ENCODE data around the gene UBE2F.

The UBE2F gene

DNA sequence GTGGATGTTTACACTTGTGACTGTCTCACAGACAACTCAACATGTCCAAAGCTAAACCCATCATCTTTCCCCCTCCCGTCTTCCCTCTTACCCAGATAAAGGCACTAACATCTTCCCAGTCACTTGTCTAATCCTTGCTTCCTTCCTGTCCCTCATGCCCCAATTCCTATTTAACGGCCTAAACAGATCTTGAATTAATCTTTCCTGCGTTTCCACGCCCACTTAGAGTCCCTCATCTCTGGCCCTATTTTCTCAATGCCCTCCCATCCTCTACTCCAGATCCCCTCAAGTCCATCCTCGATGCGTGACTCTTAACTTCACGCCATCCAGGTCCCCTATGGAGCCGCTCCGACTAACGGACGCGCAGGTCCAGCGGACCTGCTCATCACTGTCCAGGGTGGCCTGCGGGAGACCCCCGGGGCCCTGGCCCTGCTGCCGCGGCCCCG lies 93.3 kb downstream of the UBE2F start:
- H3K36me3 ChIP-seq (ENCODE audit: control insufficient read depth, insufficient read depth, low read length): no peaks in the 10 kb centered on the region
- H4K8ac ChIP-seq (ENCODE audit: low read depth, low read length): peak overlapping the region; percentile 97
- H3K79me2 ChIP-seq (ENCODE audit: control insufficient read depth, insufficient read depth, low read length): peaks cover 5% of the 10 kb centered on the region
- peak overlapping the region; percentile 70 for H3K27ac ChIP-seq (ENCODE audit: low read depth, low read length)
- H3K9ac ChIP-seq (ENCODE audit: low read length): peak overlapping the region; percentile 91
- DNase-seq: peak; percentile 55
- no peak overlapping the region for H2BK5ac ChIP-seq (ENCODE audit: low read length)
- no CpG with 5 or more reads among the region's 18 CpGs for WGBS (ENCODE audit: extremely low coverage, insufficient coverage, low lambda C conversion rate)
- peak overlapping the region; percentile 96 for H3K56ac ChIP-seq (ENCODE audit: low read length)
- peak overlapping the region; percentile 38 for H3K23ac ChIP-seq (ENCODE audit: low read length)
- peak overlapping the region; percentile 92 for H3K4ac ChIP-seq (ENCODE audit: low read depth, low read length)
- peak overlapping the region; percentile 72 for H3K4me2 ChIP-seq (ENCODE audit: low read length)
- no peak overlapping the region for H4K5ac ChIP-seq (ENCODE audit: low read length)
- H3K4me1 ChIP-seq (ENCODE audit: control insufficient read depth, low read depth, low read length): peaks cover 2% of the 10 kb centered on the region
- no peak overlapping the region for H2AK5ac ChIP-seq (ENCODE audit: low read length)
- peaks cover 4% of the 10 kb centered on the region for H3K79me1 ChIP-seq (ENCODE audit: low read length)
- H3K4me3 ChIP-seq (ENCODE audit: low read length): peak overlapping the region; percentile 74
- no peaks in the 10 kb centered on the region for H3K27me3 ChIP-seq (ENCODE audit: insufficient read depth, low read length, poor library complexity)
- H2BK15ac ChIP-seq (replicated peaks; ENCODE audit: low read depth): no peak overlapping the region
- H3K18ac ChIP-seq (ENCODE audit: low read length): peak overlapping the region; percentile 94
- no peak overlapping the region for H2BK120ac ChIP-seq (ENCODE audit: low read depth, low read length)

DNA sequence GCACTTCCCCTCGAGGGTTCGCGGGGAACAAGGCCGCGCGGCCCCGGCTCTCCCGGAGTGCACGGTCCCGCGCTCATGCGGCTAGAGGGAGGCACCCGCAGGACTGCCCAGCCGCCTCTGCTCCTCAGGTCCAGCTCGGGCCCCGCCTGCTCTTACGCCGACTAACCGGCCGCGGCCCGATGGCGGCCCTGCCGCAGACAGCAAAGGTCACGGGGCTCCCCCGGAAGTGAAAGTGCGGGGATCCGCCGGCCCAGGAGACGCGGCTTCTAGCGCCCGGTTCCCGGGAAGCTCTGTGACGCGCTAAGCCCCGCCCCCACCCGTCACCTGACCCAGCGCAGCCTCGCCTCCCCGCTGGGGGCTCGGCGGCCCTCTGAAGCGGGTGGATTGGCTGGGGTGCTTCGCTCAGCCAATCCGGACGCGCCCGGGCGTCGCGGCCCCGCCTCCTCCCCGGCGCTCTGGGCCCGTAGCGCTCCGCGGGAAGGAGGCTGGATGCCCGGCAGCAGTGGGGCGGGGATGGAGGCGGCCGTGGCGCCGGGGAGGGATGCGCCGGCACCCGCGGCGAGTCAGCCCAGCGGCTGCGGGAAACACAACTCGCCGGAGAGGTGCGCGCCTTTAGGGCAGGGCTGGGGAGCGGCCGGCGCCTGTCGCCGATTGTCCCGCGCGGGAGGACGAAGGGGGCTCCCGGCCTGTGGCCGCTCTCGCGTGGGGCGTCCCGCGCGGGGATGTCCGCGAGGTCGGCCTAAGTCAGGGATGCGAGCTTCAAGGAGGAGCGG lies 93.9 kb downstream of the UBE2F start, which contains the start of gene SCLY:
Gene SCLY (plus strand): TSS at position 460 of the 773 bp plus-strand sequence. CDS start 54 bp downstream, at position 514.
- H3K56ac ChIP-seq (ENCODE audit: low read length): peak within 1 kb of the TSS; percentile 96
- peak; percentile 98 for DNase-seq
- H2AK5ac ChIP-seq (ENCODE audit: low read length): no peak within 1 kb of the TSS
- H3K4me3 ChIP-seq (ENCODE audit: low read length): peak within 1 kb of the TSS; percentile 94
- H3K18ac ChIP-seq (ENCODE audit: low read length): peak within 1 kb of the TSS; percentile 94
- H3K79me2 ChIP-seq (ENCODE audit: control insufficient read depth, insufficient read depth, low read length): peaks cover 5% of the 10 kb centered on the region
- no peak within 1 kb of the TSS for H2BK120ac ChIP-seq (ENCODE audit: low read depth, low read length)
- no peak within 1 kb of the TSS for H4K5ac ChIP-seq (ENCODE audit: low read length)
- no peaks in the 10 kb centered on the region for H3K27me3 ChIP-seq (ENCODE audit: insufficient read depth, low read length, poor library complexity)
- H2BK5ac ChIP-seq (ENCODE audit: low read length): no peak within 1 kb of the TSS
- H3K4ac ChIP-seq (ENCODE audit: low read depth, low read length): peak within 1 kb of the TSS; percentile 92
- peak within 1 kb of the TSS; percentile 72 for H3K4me2 ChIP-seq (ENCODE audit: low read length)
- H3K9ac ChIP-seq (ENCODE audit: low read length): peak within 1 kb of the TSS; percentile 93
- H2BK15ac ChIP-seq (replicated peaks; ENCODE audit: low read depth): no peak within 1 kb of the TSS
- peak within 1 kb of the TSS; percentile 97 for H3K23ac ChIP-seq (ENCODE audit: low read length)
- H3K4me1 ChIP-seq (ENCODE audit: control insufficient read depth, low read depth, low read length): peaks cover 2% of the 10 kb centered on the region
- no peaks in the 10 kb centered on the region for H3K36me3 ChIP-seq (ENCODE audit: control insufficient read depth, insufficient read depth, low read length)
- H3K27ac ChIP-seq (ENCODE audit: low read depth, low read length): peak within 1 kb of the TSS; percentile 70
- H3K79me1 ChIP-seq (ENCODE audit: low read length): peaks cover 4% of the 10 kb centered on the region
- peak within 1 kb of the TSS; percentile 97 for H4K8ac ChIP-seq (ENCODE audit: low read depth, low read length)
- WGBS (ENCODE audit: extremely low coverage, insufficient coverage, low lambda C conversion rate): no CpG with 5 or more reads among the region's 98 CpGs

DNA sequence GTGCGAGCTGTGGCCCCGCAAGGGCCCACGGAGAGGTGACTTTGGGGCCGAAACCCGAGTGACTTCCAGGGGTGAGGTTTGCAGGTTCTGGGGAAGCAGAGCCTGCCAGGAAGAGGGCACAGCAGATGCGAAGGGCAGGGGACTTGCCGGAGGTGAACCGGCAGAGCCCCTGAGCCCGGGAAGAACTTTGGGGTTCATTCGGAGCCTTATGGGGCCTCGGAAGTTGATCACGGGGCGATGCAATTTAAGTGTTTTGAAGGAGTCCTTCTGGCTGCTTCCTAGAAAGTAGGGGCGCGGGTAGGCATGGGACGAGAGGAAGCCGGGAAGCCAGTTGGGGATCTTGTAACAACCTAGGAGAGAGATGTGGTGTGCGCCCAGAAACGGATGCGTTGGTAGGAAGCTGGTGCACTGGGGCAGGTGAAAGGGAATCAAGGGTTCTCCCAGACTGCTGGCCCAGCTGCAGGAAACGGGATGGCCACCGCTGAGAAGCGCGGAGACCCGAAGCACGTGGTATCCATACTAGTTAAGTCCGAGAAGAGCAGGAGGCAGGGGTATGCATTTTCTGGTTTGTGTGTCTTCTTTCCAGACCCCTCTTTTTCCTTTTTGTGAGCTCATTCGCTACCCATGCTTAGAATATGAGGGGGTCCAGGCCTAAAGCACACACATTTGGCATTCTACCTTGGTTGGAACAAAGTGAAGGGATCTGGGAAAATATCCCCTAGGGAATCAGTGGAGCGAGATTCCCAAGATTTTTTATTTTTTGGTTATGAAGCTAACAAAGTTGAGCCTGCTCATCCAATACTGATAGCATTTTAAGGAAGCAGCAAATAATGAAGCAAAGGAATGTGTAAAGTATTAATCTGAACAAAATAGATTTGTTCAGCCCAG lies 94.7 kb downstream of the UBE2F start:
- H3K27ac ChIP-seq (ENCODE audit: low read depth, low read length): peak overlapping the region; percentile 68
- peak overlapping the region; percentile 94 for H3K4me3 ChIP-seq (ENCODE audit: low read length)

DNA sequence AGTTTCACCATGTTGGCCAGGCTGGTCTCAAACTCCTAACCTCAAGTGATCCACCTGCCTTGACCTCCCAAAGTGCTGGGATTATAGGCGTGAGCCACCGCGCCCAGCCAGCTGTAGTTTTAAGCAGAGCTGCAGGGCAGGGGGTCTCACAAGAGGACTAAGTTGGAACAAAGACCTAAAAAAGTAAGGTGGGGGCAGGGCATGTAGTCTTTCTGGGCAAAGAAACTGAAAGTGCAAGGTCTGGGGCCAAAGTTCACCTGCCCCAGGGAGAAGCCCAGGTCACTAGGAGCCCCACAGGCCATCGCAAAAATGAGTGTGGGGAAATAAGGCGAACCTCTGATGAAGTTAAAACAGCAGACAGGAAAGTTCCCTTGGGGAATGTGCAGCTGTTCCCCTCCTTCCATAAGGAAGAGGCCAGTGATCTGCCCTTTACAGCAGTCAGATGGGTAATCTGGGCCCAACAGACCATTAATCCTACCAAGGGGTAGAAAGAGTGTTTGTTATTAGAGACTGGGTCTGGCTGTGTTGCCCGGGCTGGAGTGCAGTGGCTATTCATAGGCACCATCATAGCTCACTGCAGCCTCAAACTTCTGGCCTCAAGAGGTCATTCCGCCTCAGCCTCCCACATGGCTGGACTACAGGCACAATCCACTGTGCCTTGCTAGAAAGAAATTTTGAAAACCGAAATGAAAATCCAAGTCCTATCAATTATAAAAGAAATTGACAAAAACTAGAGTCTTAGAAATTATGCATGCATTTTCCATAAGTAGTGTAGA lies 96.8 kb downstream of the UBE2F start:
- no peak overlapping the region for H3K9ac ChIP-seq (ENCODE audit: low read length)
- peaks cover 1% of the 10 kb centered on the region for H3K36me3 ChIP-seq (ENCODE audit: control insufficient read depth, insufficient read depth, low read length)
- no peak overlapping the region for H3K4me3 ChIP-seq (ENCODE audit: low read length)
- no peak overlapping the region for H2BK15ac ChIP-seq (replicated peaks; ENCODE audit: low read depth)
- no peak for DNase-seq
- WGBS (ENCODE audit: extremely low coverage, insufficient coverage, low lambda C conversion rate): no CpG with 5 or more reads among the region's 8 CpGs
- peaks cover 2% of the 10 kb centered on the region for H3K4me1 ChIP-seq (ENCODE audit: control insufficient read depth, low read depth, low read length)
- H3K4ac ChIP-seq (ENCODE audit: low read depth, low read length): no peak overlapping the region
- no peak overlapping the region for H4K5ac ChIP-seq (ENCODE audit: low read length)
- H3K79me1 ChIP-seq (ENCODE audit: low read length): peaks cover 6% of the 10 kb centered on the region
- no peak overlapping the region for H3K56ac ChIP-seq (ENCODE audit: low read length)
- H3K4me2 ChIP-seq (ENCODE audit: low read length): no peak overlapping the region
- no peaks in the 10 kb centered on the region for H3K27me3 ChIP-seq (ENCODE audit: insufficient read depth, low read length, poor library complexity)
- H3K27ac ChIP-seq (ENCODE audit: low read depth, low read length): no peak overlapping the region
- H2AK5ac ChIP-seq (ENCODE audit: low read length): no peak overlapping the region
- peaks cover 5% of the 10 kb centered on the region for H3K79me2 ChIP-seq (ENCODE audit: control insufficient read depth, insufficient read depth, low read length)
- H3K23ac ChIP-seq (ENCODE audit: low read length): no peak overlapping the region
- no peak overlapping the region for H2BK120ac ChIP-seq (ENCODE audit: low read depth, low read length)
- H4K8ac ChIP-seq (ENCODE audit: low read depth, low read length): no peak overlapping the region
- no peak overlapping the region for H2BK5ac ChIP-seq (ENCODE audit: low read length)
- no peak overlapping the region for H3K18ac ChIP-seq (ENCODE audit: low read length)

More for the DNA sequence above, 94.7 kb downstream of the UBE2F start:
- Histone ChIP-seq H3K9ac (ENCODE audit: low read length) (peak overlapping the region; percentile 93), H3K56ac (ENCODE audit: low read length) (peak overlapping the region; percentile 95), H2AK5ac (ENCODE audit: low read length) (no peak overlapping the region), H2BK120ac (ENCODE audit: low read depth, low read length) (no peak overlapping the region), H4K8ac (ENCODE audit: low read depth, low read length) (no peak overlapping the region), H3K4me2 (ENCODE audit: low read length) (peak overlapping the region; percentile 10), H3K27me3 (ENCODE audit: insufficient read depth, low read length, poor library complexity) (no peaks in the 10 kb centered on the region), H3K36me3 (ENCODE audit: control insufficient read depth, insufficient read depth, low read length) (no peaks in the 10 kb centered on the region), H3K79me2 (ENCODE audit: control insufficient read depth, insufficient read depth, low read length) (peaks cover 5% of the 10 kb centered on the region), H2BK5ac (ENCODE audit: low read length) (no peak overlapping the region), H3K4me1 (ENCODE audit: control insufficient read depth, low read depth, low read length) (peaks cover 2% of the 10 kb centered on the region), H3K79me1 (ENCODE audit: low read length) (peaks cover 6% of the 10 kb centered on the region), H3K4ac (ENCODE audit: low read depth, low read length) (no peak overlapping the region), H3K18ac (ENCODE audit: low read length) (peak overlapping the region; percentile 77), H4K5ac (ENCODE audit: low read length) (no peak overlapping the region), H2BK15ac (replicated peaks; ENCODE audit: low read depth) (no peak overlapping the region), H3K23ac (ENCODE audit: low read length) (peak overlapping the region; percentile 97)
- peak; percentile 76 for DNase-seq
- no CpG with 5 or more reads among the region's 29 CpGs for WGBS (ENCODE audit: extremely low coverage, insufficient coverage, low lambda C conversion rate)

DNA sequence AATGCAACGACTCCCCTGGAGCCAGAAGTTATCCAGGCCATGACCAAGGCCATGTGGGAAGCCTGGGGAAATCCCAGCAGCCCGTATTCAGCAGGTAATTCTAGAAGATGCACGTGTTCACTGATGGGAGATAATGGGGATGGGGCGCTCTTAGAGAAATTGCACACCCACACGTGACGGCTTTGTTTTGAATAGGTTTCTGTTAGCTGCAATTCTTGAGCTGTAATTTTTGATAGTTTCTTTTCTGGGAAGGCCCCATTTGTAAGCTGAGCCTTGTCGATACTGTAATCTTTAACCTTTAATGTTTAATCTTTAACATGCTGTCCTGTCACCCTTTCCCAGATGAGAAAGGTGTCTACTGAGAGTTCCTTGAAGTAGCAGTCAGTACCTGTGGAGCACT lies 97.6 kb downstream of the UBE2F start:
- Histone ChIP-seq H2BK120ac (ENCODE audit: low read depth, low read length) (no peak overlapping the region), H2AK5ac (ENCODE audit: low read length) (no peak overlapping the region), H3K27me3 (ENCODE audit: insufficient read depth, low read length, poor library complexity) (no peaks in the 10 kb centered on the region), H3K4me3 (ENCODE audit: low read length) (no peak overlapping the region), H3K4ac (ENCODE audit: low read depth, low read length) (no peak overlapping the region), H3K9ac (ENCODE audit: low read length) (no peak overlapping the region), H3K79me1 (ENCODE audit: low read length) (peaks cover 6% of the 10 kb centered on the region), H3K23ac (ENCODE audit: low read length) (no peak overlapping the region), H4K8ac (ENCODE audit: low read depth, low read length) (no peak overlapping the region), H3K18ac (ENCODE audit: low read length) (no peak overlapping the region), H4K5ac (ENCODE audit: low read length) (no peak overlapping the region), H2BK15ac (replicated peaks; ENCODE audit: low read depth) (no peak overlapping the region), H2BK5ac (ENCODE audit: low read length) (no peak overlapping the region), H3K79me2 (ENCODE audit: control insufficient read depth, insufficient read depth, low read length) (peaks cover 5% of the 10 kb centered on the region), H3K36me3 (ENCODE audit: control insufficient read depth, insufficient read depth, low read length) (peaks cover 3% of the 10 kb centered on the region), H3K4me2 (ENCODE audit: low read length) (no peak overlapping the region), H3K27ac (ENCODE audit: low read depth, low read length) (no peak overlapping the region), H3K56ac (ENCODE audit: low read length) (no peak overlapping the region), H3K4me1 (ENCODE audit: control insufficient read depth, low read depth, low read length) (peaks cover 2% of the 10 kb centered on the region)
- DNase-seq: no peak
- WGBS (ENCODE audit: extremely low coverage, insufficient coverage, low lambda C conversion rate): no CpG with 5 or more reads among the region's 7 CpGs
